GM21381 (cell line): ENCODE data around the gene TCF7L1.
"Not testable (repeated sequence)": the region's sequence is repeated elsewhere in the genome, so short reads cannot be mapped to it uniquely, and the experiment has no call there.

Experiments used
- ATAC-seq: cut with Tn5 transposase; IDR thresholded peaks from one replicate; pipeline ENCODE4 v1.9.1; 2021; ENCODE audit warnings: mild to moderate bottlenecking, moderate library complexity; ENCODE audit not compliant: unreplicated experiment

TCF7L1 gene

GRCh38 chr2:85341269-85342029 lies 208.3 kb downstream of the TCF7L1 start:
- no peak for ATAC-seq

GRCh38 chr2:85342156-85342555 lies 209.0 kb downstream of the TCF7L1 start:
- no peak for ATAC-seq

- not testable (repeated sequence) for ATAC-seq
These were observed 210.2 kb downstream of the TCF7L1 start for GRCh38 chr2:85343207-85343895.

GRCh38 chr2:85344356-85344954 lies 211.3 kb downstream of the TCF7L1 start:
- ATAC-seq: no peak

- ATAC-seq: no peak
These were observed 214.4 kb downstream of the TCF7L1 start for GRCh38 chr2:85347599-85347998.

GRCh38 chr2:85353876-85354285 lies 220.7 kb downstream of the TCF7L1 start:
- peak; percentile 3 for ATAC-seq

- peak; percentile 97 for ATAC-seq
These were observed 221.3 kb downstream of the TCF7L1 start, which contains the start of the genes ELMOD3 and RETSAT for GRCh38 chr2:85354286-85355072. TSS of gene ELMOD3 (plus strand) at chr2:85354769. CDS start at chr2:85357199, 2,430 bp downstream. TSS of gene RETSAT (minus strand) at chr2:85354528. CDS start at chr2:85354507, 21 bp downstream.

GRCh38 chr2:85355073-85355410 lies 221.8 kb downstream of the TCF7L1 start:
- no peak for ATAC-seq

GRCh38 chr2:85355521-85355920 lies 222.3 kb downstream of the TCF7L1 start:
- no peak for ATAC-seq

- no peak for ATAC-seq
These were observed 223.0 kb downstream of the TCF7L1 start for GRCh38 chr2:85356186-85356585.

GRCh38 chr2:85357736-85358135 lies 224.5 kb downstream of the TCF7L1 start:
- no peak for ATAC-seq
